HG02938 (cell line): ENCODE measurements around the gene CORO2A.

Experiments used
- ATAC-seq: cut with Tn5 transposase; IDR thresholded peaks from one replicate; pipeline ENCODE4 v1.9.1; 2021; ENCODE audit warnings: mild to moderate bottlenecking, moderate library complexity; ENCODE audit not compliant: unreplicated experiment

Gene CORO2A

GRCh38 chr9:98220911-98221310 is 28.5 kb upstream of the CORO2A start:
- ATAC-seq: no peak

GRCh38 chr9:98219794-98220370 is 27.4 kb upstream of the CORO2A start:
- no peak for ATAC-seq

GRCh38 chr9:98219364-98219716 is 26.9 kb upstream of the CORO2A start:
- no peak for ATAC-seq

DNA sequence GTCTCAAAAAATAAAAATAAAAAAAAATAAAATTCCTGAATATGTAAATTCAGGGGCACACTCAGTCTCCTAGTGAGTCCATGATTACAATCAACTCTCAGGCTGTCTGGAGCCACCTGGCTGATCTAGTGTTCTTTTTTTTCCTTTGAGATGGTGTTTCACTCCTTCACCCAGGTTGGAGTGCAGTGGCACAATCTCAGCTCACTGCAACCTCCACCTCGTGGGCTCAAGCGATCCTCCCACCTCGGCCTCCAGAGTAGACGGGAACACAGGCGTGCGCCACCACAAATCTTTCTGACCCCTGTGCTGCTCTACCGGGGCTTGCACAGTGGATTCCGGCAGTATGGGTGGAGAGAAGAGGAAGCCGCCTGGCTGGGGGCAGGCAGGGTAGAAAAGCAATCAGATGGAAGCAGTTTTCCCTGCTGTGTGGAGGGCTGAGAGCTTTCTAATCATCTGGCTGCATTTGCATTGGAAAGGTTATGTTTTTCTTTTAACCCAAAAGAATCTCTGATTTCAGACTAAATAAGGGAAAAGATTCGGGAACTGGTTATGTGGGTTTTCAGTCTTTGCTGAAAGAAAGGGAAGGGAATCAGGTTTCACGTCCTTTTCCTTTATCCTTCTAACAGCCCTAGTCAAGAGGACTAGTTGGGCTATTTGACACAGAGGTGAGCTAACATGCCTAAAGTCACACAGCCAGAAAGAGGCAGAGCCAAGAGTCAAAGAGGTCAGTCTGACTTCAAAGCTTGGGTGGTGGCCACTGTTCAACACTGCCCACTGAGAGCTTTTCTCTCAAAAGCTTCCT is 26.3 kb upstream of the CORO2A start:
- no peak for ATAC-seq

- no peak for ATAC-seq
Measured at GRCh38 chr9:98217255-98217654, 24.8 kb upstream of the CORO2A start.

- no peak for ATAC-seq
Measured at GRCh38 chr9:98216391-98216790, 24.0 kb upstream of the CORO2A start.

GRCh38 chr9:98215821-98216220 is 23.4 kb upstream of the CORO2A start:
- no peak for ATAC-seq

GRCh38 chr9:98215271-98215670 is 22.8 kb upstream of the CORO2A start:
- ATAC-seq: no peak

GRCh38 chr9:98214811-98215210 is 22.4 kb upstream of the CORO2A start:
- ATAC-seq: no peak

DNA sequence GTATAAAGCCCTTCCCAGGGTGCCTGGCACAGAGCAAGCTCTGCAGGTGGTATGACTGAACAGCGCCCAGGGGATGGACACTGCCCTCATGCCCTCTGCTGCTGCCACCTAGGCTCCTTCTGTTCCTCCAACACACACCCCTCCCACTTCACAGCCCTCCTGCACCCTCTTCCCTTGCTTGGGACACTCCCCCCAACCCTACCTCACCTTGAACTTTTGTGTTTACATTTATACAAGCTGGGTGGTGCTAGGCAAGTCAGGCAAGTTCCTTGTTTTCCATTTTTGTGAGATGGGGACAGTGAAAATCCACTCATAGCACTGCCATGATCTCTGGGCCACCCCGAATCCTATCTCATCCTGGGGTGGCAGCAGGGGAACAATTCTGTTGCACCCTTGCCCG is 18.8 kb upstream of the CORO2A start:
- ATAC-seq: no peak

DNA sequence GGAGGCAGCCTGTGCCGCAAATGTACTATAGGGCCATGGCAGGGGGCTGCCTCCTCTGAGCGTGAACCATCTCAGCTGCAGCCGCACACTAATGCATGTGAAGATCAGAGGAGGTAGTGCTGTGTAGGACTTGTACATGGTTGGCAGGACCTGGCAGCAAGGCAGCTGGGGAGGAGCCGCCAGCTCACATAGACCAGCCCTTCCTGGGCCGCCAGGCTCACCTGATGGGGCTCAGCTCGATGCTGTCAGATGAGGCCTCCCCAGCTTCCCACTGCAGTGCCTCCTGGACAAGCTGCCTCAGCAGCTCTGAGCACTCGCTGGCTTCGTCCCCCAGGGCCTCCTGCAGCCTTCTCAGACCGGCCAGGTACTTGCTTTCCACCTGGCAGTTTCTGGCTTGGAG is 18.0 kb upstream of the CORO2A start:
- ATAC-seq: no peak

GRCh38 chr9:98209530-98209929 is 17.1 kb upstream of the CORO2A start:
- no peak for ATAC-seq

GRCh38 chr9:98208635-98209034 is 16.2 kb upstream of the CORO2A start:
- ATAC-seq: no peak

DNA sequence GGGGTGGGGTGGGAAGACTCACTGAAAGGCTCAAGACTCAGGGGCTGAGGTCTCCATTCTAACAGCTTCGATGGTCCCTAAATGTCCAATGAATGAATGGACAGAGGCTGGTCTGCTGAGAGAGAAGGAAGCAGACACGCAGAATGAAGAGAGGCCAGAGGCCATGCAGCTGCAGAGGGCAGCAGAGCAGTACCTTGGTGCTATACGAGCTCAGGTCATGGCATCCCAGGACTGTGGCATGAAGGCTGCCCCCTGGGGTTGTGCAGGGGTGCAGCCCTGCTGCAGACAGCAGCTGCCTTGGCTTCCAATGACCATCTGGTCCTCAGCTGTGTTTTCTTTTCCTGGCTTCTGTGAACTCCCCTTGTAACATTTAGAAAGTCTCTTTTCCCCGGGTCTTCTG is 15.2 kb upstream of the CORO2A start:
- no peak for ATAC-seq

DNA sequence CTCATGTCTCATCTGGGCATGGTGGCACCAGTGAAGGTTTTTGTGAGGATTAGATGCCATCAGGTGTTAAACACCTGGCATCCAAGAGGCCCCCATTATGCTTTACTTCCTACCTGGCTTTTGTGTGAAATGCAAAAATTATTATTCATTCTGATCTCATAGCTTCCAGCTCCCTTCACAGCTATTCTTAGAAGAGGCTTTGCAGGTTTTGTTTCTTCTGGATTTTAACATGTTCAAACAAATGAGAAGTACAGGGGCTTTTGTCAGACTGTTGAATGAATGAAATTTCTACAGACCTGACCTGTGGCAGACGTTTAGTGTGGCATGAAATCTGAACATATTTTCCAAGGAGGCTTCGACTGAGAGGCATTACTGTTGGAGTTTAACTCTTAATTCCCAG is 14.3 kb upstream of the CORO2A start:
- ATAC-seq: no peak

DNA sequence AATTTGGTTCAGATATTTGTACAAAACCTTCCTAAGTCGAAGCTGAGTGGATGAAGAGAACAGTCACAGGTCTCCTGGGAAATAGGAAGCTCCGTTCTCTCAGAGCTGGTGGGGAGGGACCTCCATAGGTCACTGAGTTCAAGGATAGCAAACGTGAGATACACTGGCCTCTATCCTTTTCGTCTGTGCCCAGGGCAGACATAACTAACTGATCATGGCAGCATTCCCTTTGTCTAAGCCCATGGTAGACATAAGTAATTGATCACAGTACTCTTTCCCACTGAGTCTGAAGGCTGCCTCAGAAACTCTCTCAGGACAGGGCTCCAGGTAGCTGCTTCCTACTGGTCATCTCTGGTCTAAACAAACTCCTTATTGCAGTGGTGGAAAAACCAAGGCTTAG is 12.3 kb upstream of the CORO2A start:
- ATAC-seq: no peak

DNA sequence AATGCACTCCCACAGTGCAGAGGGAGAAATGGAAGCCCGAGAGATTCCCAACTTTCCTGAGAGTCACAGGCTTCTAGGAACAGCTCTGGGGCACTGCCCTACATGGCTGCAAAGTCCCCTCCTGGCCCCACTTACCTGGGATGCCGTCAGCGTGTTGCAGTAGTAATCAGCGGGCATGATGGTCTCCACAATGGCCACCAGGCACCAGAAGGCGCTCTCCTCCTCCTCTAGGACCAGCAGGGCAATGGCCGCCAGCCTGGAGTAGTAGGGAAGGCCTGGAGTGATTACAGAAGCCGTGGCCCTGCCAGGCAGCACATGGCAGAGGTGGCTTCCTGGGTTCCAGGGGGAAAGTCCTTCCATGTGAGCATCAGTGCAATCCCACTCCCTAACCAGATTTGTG is 10.7 kb upstream of the CORO2A start:
- ATAC-seq: no peak

- ATAC-seq: no peak
Measured at GRCh38 chr9:98202252-98202651, 9.8 kb upstream of the CORO2A start.

- no peak for ATAC-seq
Measured at GRCh38 chr9:98201749-98202148, 9.3 kb upstream of the CORO2A start.

- ATAC-seq: no peak
Measured at GRCh38 chr9:98201102-98201501, 8.7 kb upstream of the CORO2A start.

DNA sequence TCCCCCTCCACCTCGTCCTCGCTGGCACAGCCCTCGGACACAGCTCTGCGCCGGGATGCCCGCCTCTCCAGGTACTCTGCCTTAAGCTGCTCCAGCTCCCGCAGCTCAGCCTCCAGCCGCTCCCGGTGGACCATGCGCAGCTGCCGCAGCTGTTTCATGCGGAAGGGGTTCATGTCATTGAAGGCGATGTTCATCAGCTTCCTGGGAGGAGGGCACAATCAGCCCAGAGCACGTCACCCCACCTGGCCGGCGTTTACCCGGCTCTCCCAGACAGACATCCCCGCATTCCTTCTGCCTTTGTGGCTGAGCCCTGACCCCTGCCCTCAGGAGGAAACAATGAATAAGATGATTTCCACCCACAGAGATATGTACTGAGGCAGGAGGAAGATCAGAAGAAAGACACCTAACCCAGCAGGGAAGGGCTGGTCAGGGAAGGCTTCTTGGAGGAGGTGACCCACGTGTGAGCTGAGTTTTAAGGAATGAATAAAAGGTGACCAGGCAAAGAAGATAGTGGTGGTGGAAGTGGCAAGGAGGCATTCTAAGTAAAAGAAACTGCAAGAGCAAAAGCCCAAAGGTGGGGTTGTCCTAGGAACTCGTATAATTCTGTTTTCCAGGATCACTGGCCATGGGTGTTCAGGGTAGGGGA is 7.1 kb upstream of the CORO2A start:
- ATAC-seq: no peak

- ATAC-seq: no peak
Measured at GRCh38 chr9:98195671-98196070, 3.2 kb upstream of the CORO2A start.
